COLO668 (cell line): ENCODE data around the gene OR10Z1.

Experiments used
- DNase-seq: peaks from one replicate; lab custom pipeline; 2025; ENCODE audit not compliant: unreplicated experiment; lab: John Stamatoyannopoulos, UW

OR10Z1 gene, protein sequence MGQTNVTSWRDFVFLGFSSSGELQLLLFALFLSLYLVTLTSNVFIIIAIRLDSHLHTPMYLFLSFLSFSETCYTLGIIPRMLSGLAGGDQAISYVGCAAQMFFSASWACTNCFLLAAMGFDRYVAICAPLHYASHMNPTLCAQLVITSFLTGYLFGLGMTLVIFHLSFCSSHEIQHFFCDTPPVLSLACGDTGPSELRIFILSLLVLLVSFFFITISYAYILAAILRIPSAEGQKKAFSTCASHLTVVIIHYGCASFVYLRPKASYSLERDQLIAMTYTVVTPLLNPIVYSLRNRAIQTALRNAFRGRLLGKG

GRCh38 chr1:158604968-158605367 lies at the start of gene OR10Z1:
Gene OR10Z1 (plus strand): TSS chr1:158605268. CDS start chr1:158606439, 1,171 bp downstream.
- no peak for DNase-seq

GRCh38 chr1:158559696-158560095 lies 45.4 kb upstream of the OR10Z1 start:
- no peak for DNase-seq

DNA sequence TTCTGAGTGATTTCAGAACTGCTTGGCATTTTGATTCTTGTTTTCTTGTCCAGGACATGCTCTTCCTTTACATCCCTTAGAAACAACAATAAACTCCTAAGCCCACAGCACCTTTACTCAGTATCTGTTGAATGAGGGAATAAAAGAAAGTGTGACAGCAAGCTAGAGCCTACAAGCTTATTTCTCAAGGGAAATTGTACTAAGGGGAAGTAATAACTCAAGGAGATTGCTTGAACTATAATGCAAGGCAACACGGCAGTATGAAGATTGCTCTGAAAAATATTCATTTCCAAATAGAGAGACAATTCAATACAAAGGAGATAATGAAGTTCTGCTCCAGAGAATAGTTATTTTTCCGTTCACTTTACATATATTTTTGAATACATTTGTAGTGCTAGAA lies 41.2 kb upstream of the OR10Z1 start:
- DNase-seq: no peak

DNA sequence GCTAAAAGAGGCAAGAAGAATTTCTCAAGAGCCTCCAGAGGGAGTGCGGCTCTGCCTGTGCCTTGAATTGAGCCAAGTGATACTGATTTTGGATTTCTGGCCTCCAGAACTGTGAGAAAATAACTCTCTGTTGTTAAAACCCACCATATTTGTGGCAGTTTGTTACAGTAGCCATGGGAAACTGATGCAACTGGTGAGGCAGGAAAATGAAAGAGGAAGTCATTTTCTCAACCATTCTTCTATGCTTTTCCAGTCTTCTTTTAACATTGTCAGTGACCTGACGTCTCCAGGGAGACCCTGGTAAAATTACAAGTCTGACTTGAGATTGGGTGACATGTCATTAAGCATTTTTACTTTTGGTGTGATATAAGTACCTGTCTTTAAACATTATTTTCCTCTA lies 40.5 kb upstream of the OR10Z1 start:
- DNase-seq: no peak

DNA sequence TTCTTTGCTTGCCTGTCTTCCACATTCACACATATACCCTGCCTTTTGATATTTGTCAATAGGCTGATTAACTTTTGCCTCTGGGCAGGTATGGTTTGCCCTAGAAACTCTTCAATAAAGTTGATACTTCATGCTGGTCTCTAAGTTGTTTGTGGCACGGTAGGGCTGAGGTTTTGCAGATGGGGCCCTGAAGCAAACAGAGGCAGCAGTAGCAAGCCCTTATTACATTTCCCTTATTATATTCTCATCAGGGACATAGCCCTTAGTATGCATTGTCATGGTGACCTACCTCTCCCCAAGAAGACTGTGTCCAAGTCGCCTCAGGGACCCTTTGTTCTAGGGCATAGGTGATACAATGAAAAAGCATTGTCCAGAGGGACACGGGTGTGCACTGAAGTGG lies 34.6 kb upstream of the OR10Z1 start, which contains the start of gene OR6P1:
OR6P1 (minus strand) TSS at position 101 of the 400 bp plus-strand sequence. CDS start 6,976 bp downstream, outside the sequence.
- DNase-seq: no peak

DNA sequence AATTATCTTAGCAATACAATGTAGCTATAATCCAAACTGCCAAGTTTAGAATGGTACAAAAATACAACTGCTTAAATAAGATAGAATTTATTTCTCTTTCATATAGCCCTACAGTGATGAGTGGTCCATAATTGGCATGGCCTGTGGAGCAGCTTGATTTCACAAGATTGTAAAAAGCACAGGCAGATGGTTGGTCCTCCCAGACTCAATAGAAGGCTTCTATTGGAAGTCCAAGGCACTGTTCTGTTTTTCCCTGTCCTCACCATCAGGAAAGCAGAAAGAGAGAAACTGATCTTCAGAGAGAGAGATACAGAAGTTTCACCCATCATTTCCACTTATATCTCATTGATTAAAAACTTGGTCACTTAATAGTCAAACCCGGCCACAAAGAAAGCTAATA lies 32.8 kb upstream of the OR10Z1 start:
- no peak for DNase-seq

DNA sequence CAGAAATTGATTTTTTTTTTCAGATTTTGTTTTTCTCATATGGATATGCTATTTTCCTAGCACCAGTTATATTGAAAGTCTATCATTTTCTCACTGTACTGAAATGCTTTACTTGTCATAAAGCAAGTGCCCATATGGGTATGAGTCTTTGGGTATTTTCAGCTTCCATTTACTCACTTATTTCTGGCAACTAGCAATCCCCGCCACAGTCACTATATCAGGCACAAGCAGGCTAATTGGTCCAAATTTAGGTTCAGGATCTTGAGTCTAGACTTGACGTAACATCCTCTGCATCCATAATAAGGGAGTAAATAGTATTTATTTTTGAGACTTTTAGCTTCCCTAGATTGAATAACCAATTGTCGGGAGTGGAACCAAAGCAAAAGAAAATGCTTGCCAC lies 27.5 kb upstream of the OR10Z1 start:
- no peak for DNase-seq

DNA sequence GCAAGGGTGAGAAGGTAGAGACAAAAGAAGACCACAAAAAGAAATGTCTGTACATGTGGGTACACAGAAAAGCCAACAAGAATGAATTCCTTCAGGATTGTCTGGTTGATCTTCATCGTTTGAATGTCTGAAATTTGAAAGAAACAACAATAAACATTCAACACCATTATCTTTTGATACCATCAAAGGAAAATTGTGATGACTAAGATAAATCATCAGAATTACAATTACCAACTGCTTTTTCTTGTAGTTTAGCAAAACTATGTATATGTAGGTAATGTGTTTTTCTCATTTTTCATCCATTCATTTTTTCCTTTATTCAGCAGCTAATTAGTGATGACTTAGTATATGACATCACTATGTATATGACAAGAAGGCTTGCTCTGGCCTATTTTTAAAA lies 25.3 kb upstream of the OR10Z1 start, which contains the start of gene OR10X1:
OR10X1 (minus strand) TSS at position 167 of the 400 bp plus-strand sequence; CDS start at position 167, 0 bp downstream.
- no peak for DNase-seq

GRCh38 chr1:158583962-158584361 lies 21.1 kb upstream of the OR10Z1 start:
- DNase-seq: no peak

GRCh38 chr1:158586942-158587341 lies 18.1 kb upstream of the OR10Z1 start:
- DNase-seq: no peak

GRCh38 chr1:158600735-158601134 lies 4.3 kb upstream of the OR10Z1 start:
- DNase-seq: no peak

DNA sequence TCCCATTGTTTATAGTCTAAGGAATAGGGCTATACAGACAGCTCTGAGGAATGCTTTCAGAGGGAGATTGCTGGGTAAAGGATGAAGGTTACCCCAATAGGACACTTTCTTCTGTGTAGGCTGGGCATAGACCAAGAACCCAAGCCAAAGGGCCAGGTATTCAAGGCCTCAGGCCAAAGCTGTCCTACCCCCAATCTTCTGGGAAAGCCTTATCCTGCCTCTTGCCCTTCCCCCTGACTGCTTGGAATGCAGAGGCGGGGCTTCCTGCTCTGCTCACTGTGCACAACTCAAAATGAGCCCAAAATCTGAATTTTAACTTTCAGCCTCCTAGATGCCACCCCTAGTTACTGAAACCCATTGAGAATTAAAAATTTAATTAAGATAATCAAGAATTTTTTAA lies 2.2 kb downstream of the OR10Z1 start:
- no peak for DNase-seq

DNA sequence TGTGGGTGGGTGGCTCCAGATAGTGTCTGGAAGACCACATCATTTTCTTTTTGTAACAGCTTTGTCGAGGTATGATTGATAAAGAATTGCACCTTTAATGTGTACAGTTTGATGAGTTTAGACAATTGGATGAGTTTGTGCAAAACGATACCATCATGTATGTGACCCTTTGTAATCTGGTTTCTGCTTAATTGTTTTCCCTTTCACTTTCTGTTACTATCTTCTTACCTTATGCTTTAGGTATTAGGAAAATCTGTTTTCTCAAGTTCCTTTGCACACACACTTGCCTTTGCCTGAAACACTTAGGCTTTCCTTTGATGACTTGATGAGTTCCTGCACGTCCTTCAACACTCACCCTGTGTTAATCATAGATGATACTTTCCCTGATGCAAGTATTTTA lies 6.8 kb downstream of the OR10Z1 start:
- no peak for DNase-seq

DNA sequence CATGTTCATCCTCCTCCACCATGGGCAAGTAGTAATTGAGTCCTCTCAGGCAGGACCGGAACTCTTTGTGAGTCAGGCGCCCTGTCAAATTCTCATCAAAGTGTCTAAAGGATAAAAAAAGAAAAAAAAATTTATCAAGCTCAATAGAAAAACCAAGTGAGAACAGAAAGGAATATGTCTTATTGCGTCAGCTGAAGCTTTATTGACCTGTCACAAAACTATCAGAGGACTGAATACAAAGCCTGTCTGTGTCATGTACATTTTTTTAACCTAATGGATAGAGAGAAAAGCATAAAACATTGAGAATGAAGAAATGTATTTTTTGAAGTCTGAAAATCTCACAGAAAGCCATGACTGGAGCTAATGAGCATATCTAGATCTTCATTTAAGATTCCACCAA lies 8.7 kb downstream of the OR10Z1 start:
- no peak for DNase-seq

DNA sequence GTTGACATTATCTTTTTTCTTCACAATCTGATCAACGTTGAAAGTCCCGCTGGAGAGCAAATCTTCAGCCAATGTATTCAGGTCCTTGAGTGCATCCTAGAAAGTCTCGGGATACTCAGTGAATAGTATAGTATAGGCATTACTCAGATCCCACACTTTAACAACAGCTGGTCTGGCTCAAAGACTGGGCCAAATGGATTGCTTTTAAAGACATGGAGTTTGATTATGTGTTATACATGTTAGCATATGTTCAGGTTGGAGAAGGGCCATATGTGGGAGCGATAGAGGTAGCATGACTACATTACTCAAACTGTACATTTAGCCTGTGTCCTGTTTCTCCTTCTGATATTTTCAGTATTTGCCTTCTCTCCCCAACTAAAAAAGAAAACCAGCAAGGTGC lies 33.1 kb downstream of the OR10Z1 start:
- no peak for DNase-seq

GRCh38 chr1:158638904-158639303 lies 33.8 kb downstream of the OR10Z1 start:
- DNase-seq: no peak

GRCh38 chr1:158644449-158644848 lies 39.4 kb downstream of the OR10Z1 start:
- DNase-seq: no peak

DNA sequence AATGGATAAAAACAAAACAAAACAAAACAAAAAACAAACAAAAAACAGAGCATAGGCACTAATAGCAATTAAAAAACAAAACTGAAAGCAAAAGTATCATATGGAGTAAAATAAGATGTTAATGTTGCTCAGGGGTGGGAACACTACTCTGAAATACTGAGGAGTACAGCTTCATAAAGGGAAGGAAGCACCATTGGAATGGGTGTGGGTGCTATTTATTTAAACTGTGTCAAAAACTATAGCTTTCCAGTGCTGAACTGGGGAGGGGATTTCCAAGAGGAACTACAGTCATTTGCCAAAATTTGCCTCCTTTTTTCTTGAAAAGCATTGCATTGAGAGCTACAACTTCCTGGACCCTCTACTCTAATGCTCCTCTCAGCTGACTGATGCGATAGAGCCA lies 41.4 kb downstream of the OR10Z1 start:
- no peak for DNase-seq

DNA sequence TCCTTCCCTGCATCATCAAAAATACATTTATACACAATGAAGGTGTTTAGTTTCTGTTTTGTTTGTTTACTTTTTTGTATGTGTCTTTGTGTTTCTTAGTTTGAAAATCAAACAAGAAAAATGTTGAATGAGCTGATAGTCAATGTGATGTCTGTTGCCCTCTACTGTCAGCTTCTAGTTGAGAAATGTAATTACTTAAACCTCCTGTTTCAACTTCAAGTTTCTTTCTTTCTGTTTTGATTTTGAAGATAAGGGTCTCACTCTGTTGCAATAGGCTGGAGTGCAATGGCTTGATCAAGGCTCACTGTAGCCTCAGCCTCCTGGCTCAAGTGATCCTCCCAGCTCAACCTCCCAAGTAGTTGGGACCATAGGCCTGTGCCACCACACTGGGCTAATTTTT lies 44.0 kb downstream of the OR10Z1 start:
- DNase-seq: no peak

DNA sequence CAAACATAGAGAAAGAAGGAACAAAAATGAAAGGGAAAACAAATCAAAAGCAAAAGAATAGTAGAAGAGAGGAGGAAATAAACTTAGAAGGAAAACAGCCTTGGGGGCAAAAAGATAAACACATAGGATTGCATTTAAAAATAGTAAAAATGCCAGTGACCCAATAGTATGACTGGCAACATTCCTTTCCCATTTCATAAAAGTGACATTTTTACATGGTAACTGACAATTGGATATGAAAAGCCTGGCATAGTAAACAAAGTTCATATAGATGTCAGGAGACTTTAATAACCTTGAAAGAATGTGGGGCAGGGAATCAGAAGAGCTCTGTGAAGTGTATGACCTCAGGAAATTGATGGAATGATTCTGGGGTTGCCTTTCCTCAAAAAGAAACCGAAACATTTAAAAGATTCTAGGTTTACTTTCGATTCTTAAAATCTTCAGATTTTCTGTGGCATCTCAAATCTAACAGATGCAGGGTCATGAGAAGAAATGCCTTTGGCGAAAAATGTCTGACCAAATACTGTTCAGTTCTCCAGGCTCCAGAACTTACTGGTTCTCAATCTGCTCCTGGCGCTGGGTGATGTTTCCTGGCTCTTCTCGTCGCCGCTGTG lies 47.8 kb downstream of the OR10Z1 start:
- DNase-seq: no peak

- DNase-seq: no peak
Observed at GRCh38 chr1:158654086-158654485, 49.0 kb downstream of the OR10Z1 start.

- no peak for DNase-seq
Observed at GRCh38 chr1:158654571-158654970, 49.5 kb downstream of the OR10Z1 start.
